T-helper 22 cell (primary cell): ENCODE data around the gene UBE4B.

Experiments used
- DNase-seq: peaks from one replicate; pipeline ENCODE4 v3.0.0-alpha.2; 2020; ENCODE audit warnings: low read depth

UBE4B gene

DNA sequence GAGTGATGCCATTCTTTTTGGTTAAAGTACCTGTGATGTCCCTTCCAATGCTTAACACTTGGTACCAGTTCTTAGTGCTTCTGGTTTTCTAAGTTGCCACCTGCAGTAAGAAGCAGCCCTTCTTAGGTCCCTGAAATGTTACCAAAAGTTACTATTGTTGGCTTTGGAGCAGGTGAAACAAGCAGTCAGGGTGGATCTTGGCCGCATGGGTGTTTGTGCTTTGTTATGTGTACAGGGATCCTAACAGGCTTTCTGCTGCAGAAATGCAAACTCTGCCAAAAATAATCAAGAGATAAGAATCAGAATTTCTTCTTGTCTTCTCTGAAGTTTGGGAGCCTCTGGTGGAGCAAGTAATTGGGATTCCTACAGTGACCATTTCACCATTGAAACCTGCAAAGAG lies 84.4 kb downstream of the UBE4B start:
- no peak for DNase-seq

DNA sequence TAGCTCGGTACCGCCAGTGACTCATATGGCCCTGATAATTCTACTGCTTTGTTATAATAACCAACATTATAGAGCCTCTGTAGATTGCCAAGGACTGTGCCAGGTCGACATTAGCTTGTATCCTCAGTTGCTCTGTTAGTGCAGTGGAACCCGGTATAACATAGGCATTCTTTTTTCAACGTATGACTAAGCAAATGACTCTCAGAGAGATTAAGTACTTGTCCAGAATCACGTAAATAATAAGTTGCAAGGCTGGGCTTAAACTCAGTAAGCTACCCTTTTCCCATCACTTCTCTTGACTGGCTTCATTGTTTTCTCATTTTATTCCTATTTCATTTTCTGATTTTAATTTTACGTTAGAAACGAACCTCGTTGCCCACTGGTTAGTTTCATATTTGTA lies 85.1 kb downstream of the UBE4B start:
- no peak for DNase-seq

DNA sequence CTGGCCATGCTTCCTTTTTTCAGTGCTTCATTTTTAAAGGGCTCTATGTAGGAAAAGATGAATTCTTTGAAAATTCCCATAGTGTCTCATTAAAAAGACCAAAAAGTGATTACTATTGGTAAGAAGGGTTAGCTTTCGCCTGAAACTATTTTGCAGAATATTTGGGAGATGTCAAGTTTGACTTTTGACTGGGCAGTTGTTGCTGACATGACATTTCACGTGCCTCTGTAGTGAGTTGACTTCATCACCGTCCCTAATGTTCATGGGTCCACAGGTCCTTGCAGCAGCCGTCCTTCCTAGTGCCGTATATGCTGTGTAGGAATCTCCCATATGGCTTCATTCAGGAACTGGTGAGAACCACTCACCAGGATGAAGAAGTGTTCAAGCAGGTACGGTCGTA lies 88.9 kb downstream of the UBE4B start:
- DNase-seq: no peak

DNA sequence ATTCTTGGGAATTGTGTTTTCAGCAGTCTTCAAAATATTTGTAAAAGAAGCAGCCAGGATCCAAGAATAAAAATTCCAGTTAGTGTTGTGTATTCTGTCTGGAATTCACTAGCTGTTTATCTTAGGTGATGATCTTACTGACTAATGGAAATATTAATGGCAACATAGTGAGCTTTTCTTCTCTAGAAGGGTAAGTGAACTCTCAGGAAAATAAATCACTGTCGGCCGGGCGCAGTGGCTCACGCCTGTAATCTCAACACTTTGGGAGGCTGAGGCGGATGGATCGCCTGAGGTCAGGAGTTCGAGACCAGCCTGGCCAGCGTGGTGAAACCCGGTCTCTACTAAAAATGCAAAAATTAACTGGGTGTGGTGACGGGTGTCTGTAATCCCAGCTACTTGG lies 90.2 kb downstream of the UBE4B start:
- no peak for DNase-seq

DNA sequence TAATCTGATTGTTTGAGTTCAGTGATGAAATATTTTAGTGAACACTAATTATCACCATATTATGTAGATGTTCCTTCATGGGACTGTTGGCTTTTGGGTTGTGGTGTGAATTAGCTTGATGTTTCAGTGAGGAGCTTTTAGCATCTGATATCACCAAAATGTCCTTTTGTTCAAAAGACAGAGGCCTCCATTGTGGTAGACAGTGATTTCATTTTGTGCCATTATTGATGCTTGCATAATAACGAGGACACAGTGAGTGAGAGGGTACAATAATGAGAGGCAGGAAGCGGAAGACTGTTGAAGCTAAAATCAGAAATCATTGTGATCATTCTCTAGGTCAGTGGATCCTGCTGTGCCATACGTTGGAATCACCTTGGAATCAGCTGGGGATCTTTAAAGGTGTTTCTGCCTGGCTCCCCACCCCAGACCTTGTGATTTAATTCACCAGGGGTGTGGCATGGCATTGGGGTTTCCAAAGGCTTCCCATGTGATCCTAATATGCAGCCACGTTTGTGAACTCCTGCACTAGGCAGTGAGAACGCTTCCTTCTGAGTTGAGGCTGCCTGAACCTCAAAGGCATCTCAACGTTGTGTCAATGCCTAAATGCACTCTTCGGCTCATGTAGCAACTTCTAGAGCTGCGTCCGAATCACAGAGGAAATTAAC lies 95.5 kb downstream of the UBE4B start:
- no peak for DNase-seq

DNA sequence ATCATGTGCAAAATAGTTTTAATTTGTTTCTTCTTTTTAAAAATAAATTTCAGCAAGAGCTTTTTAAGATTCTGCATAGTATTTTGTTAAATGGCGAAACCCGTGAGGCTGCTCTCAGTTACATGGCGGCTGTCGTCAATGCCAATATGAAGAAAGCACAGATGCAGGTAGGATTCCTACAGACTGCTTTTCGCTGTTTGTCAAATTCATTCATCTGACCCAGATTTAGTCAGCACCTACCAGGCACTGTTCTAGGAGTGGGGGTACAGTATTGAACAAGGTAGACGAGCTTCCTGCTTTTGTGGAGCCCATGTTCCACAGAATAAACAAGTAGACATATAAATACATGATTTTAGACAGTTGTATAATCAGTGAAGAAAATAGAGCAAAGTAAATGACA lies 99.6 kb downstream of the UBE4B start:
- DNase-seq: no peak

DNA sequence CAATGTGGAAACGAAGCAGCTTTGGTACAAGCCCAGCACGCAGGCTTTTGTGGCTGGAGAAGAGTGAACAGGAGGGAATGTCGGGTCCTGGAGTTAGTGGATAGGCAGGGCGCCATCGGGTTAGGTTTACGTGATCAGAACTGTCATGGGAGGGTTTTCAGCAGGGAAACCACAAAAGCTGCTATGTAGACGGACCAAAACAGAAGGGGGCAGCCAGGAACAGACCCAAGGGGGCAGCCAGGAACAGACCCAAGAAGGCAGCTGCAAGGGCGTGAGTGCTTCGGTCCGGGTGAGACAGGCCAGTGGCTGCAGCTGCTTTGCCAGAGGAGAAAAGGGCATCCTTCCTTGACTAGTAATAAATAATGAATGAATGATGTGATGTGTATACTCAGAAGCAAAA lies 100.1 kb downstream of the UBE4B start:
- no peak for DNase-seq

DNA sequence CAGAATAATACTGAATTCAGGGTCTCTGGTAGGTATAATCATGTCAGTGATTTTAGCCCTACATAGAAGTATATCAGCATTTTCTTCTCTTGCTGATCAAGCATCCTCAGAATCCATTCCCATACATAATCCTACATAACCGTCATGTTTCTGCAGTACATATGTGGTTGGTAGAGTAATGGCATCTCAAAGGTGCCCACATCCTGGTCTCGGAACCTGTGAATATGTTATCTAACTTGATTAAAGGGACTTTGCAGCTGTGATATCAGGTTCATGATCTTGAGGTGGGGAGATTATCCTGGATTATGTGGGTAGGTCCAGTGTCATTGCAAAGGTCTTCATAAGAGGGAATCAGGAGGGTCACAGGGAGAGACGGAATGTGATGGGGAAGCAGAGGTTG lies 108.2 kb downstream of the UBE4B start:
- no peak for DNase-seq

DNA sequence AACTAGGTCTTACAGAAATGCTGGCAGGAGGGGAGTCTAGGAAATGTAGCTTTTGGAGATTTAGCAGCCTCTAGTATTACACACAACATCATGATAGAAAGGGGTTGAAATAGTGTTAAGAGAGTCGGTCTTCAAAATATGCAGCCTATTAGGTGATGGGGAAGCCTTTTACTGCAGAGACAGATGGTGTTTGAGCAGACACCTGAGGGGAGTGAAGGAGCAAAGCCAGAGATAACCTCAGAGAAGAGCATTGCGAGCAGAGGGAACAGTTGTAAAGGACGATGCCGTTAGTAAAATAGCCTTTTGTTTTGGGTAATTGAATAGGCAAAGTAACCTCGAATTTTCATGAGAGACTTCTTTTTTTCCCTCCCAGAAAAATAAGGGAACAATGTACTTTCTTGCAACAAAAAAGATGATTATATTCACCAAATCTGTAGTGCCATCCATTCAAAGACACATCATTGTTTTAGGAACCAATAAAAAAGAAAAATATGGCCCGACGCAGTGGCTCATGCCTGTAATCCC lies 111.3 kb downstream of the UBE4B start:
- no peak for DNase-seq

DNA sequence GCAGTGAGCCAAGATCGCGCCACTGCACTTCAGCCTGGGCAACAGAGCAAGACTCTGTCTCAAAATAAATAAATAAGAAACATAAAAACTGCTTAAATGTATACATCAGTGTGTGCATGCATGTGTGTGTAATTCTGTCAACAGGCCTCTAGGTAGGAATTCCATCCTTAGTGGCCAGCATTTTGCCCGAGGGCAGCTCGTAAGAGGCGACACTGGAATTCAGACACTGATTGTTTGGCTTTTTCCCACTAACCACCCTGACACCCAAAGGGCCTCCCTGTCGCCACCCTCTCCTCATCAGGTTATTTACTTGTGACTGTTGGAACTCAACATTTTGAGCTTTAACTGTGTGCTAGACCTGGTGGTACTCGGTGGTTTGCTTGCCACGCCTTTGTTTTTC lies 113.6 kb downstream of the UBE4B start:
- DNase-seq: no peak

DNA sequence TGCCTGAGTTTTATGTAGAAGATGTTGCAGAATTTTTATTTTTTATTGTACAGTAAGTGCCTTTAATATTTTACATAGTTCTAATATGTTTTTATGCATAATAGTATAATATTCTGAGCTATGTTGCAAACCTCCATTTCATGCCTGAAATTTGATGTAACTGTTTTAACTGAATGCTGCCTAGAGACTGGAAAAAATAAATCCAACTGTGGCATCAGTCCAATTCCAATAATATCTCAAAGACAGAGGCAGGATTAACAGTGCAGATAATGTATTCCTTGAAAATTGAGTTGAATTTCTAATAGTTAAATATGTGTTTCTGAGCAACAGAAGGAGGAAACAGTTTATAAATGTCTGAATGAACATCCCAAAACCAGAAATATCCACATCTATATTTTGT lies 116.5 kb downstream of the UBE4B start:
- DNase-seq: no peak

DNA sequence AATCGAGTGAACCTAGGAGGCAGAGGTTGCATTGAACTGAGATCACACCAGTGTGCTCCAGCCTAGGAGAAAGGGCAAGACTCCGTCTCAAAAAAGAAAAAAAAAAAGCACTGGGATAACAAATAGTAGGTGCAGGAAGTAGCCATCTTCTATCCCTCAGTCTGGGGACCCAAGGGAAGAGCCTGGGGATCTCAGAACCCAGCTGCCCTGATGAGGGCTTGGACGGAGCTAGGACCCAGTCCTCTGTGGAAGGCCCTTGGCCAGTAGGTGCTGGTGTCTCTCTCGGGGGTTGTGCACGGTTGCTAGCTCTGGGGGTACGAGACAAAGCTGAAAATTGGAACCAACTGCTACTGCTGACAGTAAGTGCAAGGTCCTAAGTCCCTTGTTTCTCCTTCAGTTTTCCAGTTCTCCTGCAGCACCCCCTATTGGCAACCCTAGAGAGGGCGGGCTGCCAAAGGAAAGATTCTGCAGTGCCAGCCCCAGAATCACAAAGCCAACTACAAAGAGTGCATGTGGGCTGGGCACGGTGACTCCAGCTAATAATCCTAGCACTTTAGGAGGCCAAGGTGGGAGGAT lies 120.0 kb downstream of the UBE4B start:
- no peak for DNase-seq

DNA sequence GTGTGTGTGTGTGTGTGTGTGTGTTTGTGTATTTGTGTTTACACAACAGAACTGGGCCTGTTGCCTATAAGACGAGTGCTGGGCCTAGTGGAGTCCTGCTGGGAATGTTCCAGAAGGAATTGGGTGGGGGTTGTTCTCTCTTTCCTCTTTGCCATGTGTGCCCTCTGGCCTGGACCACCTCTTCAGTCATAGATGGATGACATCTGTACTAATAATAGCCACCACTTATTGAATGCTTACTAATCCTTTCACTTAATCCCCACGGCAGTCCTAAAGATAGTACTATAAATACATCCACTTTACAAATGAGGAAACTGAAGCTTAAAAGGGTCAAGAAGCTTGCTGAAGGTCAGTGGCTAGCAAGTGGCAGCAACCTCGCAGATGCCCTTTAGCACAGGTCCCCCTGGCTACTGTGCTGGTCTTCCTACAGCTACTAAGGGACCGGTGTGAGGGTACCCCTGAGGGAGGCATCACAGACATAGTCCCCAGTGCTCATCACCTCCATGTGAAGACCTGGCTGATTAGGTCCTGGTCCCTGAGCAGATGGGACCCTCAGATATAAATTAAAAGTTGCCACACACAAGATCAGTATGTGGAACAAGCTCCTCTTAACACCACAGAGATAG lies 122.4 kb downstream of the UBE4B start:
- DNase-seq: no peak

DNA sequence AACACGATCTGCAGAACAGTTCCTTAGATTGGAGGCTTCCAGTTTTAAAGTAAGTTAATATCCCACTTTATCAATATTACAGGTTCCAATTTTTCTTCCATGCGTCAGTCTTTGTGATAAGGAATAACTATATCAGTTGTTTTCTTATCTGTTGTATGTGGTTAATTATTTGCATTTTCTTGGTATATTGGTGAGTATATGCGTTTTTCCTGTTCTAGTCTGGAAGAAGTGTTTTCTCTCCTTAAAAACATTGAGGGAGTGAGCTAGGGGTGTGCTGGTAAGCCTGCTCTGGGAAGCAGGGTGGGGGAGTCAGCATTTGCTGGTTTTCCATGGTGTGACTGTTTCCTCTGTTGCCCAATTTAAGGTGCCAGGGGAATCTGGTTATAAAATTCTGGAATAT lies 127.4 kb downstream of the UBE4B start:
- no peak for DNase-seq

DNA sequence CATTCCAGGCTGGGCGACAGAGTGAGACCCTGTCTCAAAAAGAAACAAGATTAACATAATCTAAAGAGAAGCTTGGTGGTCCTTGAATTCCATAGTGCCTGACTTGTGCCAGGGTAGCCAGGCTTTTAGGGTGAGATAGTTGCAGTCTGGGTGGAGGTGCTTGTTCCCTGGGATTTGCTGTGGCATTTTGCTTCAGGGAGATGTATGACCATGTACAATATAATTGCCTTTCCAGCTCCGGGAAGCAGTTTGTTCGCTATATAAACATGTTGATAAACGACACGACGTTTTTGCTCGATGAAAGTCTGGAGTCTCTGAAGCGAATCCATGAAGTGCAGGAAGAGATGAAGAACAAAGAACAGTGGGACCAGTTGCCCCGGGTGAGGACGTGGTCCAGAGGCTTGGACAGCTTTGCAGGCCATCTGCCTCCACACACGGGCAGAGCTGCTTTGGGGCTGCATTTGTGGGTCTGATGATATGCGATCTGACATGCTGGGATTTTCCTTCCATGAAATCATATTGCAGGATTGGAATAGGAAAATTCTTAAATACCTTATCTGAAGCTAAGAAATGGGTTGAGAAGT lies 128.2 kb downstream of the UBE4B start:
- DNase-seq: no peak

DNA sequence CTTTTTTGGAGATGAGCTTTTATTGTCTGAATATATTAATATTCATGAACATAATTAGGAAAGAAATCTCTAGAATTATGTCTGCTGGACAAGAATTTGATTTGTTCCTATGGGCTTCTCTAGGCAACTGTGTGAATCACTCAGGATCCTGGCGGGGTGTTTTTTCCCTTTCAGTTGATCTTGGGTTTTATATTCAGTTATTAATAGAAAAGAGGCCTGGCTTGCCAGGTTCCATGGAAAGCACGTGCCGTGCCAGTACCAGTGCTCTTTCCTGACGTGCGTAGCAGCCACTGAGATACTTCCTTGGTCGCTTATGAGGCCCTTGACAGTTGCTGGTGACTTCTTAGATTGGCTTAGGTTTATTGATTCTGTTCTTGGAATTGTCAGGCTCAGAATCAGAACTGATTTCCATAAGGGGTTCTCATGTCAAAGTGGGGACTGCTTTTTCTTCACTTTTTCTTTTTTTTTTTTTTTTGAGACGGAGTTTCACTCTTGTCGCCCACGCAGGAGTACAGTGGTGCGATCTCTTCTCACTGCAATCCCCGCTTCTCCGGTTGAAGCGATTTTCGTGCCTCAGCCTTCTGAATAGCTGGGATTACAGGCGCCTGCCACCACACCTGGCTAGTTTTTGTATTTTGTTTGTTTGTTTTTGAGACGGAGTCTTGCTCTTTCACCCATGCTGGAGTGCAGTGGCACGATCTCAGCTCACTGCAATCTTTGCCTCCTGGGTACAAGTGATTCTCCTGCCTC lies 129.0 kb downstream of the UBE4B start:
- DNase-seq: no peak

DNA sequence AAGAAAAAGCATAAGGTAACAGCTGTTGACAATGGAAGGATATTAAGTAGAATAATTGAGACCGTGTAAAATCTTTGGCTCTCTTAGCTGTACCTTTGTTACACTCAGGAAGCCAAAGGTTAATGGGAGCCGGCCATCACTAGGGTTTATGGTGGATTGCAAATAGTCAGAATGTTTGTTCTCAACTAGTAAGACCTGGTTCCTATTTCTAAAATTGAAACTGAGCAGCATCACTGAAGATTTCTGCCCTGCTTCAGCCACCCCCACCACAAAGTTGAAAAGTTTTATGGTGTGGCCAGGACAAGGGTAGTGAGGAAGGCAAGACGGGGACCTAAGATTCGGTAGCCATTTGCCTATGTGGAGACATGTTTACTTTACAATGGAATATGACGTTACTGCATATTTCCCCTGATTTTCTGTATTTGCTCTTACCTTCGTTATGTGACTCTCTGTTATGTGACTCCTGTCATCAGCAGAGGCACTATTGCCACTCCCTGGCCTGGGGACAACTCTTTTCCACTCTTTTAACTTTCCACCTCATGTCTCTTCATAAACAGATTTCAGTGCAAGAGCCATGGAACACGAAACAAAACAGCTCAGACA lies 136.3 kb downstream of the UBE4B start:
- no peak for DNase-seq

DNA sequence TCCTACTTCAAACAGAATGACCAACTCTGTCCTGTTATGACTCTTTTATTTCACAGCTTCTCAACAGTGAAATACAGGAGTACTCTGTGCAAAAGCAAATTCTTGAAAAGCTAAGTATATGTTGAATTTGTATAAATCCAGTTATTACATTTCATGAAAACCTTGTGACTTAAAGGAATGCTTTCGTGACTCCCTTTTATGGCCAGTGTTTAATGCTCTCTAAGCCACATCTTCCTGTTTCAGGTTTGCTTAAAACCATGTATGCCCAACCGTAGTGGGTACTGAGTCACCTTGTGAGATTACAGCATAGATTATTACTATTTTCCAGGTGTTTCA lies 137.4 kb downstream of the UBE4B start:
- DNase-seq: no peak

DNA sequence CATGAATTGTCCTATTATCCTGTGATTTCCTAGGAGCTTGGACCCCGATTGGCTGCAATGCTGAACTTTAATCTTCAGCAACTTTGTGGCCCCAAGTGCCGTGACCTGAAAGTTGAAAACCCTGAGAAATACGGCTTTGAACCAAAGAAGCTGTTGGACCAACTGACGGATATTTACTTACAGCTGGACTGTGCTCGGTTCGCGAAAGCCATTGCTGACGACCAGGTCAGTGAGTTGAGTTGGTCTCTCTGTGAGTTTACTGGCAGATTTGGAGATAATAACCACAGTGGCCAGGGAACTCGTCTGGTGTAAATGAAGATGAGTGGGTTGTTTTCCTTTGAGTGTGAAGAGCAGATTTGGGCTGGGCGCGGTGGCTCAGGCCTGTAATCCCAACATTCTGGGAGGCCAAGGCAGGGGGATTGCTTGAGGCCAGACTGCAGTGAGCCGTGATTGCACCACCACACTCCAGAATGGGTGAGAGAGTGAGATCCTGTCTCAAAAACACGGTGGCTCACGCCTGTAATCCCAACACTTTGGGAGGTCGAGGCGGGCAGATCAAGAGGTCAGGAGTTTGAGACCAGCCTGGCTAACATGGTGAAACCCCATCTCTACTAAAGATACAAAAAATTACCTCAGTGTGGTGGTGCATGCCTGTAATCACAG lies 138.5 kb downstream of the UBE4B start:
- DNase-seq: no peak

DNA sequence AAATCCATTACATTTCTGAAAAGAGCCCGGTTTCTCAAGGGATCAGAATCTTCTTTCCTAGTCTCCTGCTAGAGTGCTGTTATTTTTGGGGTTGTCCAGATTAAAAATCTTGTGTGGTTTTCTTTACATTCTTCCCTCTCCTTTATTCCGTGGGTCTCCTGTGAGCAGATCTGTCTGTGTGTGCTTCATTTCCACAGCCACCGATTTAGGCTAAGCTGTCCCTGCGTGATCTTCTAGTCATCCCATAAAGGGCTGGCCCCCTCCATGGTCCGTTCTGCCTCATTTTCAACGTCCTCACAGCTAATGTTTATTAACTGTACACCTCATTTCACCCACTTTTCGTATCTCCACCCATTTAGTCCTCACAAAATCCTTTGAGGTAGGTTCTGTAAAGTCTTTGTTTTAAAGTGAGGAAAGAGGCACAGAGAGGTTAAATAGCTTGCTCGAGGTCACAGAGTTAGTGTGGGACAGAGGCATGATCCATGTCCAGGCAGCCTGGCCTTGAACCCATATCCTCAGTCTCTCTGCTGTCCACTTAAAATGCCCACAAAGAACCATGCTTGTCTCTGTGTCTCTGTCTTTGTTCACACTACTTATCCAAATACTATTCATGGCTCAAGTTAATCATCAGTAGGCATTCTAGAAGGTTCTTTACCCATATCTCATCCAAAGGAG lies 139.4 kb downstream of the UBE4B start:
- no peak for DNase-seq

DNA sequence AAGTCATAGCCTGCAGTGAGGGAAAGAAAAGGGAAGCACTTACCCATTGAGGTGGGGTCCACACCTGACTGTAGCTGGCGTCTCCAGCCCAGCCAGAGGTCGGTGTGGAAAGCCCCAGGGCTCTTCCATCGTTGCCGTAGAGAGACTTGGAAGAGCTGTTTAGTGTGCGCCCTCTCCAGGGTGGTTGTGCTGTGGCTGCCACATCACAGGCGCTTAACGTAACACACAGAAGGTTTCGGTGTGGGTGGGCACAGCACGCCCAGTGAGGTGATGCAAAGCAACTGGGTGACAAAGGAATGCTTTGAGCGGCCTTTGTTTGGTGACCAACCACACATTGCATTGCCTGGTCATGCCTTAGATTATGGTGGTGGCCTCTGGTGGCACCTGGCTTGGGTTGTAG lies 140.8 kb downstream of the UBE4B start:
- no peak for DNase-seq
